ENCODE results near the gene VTI1A. TPM values are rescaled to one million over a fixed set of nuclear protein-coding genes. Genes with fewer than 3 reads are reported as not detected.

VTI1A gene
- total and polyA plus RNA-seq, 7 donors = 9.9 to 31.5 (median 20.1) TPM

DNA sequence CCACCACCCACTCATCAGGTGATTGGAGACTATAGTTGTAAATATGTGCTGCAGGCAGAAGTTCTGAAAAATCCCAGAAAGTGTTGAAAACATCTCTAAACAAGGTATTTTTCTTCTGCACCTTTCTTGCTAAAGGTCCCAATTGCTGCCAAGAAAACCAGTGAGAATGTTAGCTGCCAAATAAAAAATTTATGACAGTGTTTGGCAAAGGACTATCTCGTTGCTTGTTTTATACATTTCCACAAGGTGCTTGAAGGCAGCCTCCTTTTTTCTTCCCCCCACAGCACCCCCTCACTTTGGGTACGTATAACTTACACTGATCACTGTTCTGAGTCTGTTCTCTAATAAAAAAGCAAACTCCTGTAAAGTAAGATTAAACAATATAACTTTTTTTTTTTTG, 344.4 kb downstream of the VTI1A start:
- no peak overlapping the region for H3K27ac ChIP-seq
- no peaks in the 10 kb centered on the region for H3K27me3 ChIP-seq (ENCODE audit: insufficient read depth in 3 of 3, low read length in 2 of 3)
- DNase-seq (no peak), ATAC-seq (no peak)
- H3K9me3 ChIP-seq = no peaks in the 10 kb centered on the region
- no peak overlapping the region for H3K4me3 ChIP-seq
- 74 to 91% (median 86%) methylated on average over 2 of the region's 2 CpGs for WGBS, 3 donors
- H3K4me1 ChIP-seq = peaks cover 4% of the 10 kb centered on the region
- TF ChIP-seq, protein P1, sequence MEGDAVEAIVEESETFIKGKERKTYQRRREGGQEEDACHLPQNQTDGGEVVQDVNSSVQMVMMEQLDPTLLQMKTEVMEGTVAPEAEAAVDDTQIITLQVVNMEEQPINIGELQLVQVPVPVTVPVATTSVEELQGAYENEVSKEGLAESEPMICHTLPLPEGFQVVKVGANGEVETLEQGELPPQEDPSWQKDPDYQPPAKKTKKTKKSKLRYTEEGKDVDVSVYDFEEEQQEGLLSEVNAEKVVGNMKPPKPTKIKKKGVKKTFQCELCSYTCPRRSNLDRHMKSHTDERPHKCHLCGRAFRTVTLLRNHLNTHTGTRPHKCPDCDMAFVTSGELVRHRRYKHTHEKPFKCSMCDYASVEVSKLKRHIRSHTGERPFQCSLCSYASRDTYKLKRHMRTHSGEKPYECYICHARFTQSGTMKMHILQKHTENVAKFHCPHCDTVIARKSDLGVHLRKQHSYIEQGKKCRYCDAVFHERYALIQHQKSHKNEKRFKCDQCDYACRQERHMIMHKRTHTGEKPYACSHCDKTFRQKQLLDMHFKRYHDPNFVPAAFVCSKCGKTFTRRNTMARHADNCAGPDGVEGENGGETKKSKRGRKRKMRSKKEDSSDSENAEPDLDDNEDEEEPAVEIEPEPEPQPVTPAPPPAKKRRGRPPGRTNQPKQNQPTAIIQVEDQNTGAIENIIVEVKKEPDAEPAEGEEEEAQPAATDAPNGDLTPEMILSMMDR (IDR thresholded peaks at IDR 0.05) = no peak
- intact Hi-C loops (cut with DNase I) = no loop called here
- H3K36me3 ChIP-seq (ENCODE audit: insufficient read depth in 1 of 2, low read depth in 1 of 2) = no peaks in the 10 kb centered on the region

DNA sequence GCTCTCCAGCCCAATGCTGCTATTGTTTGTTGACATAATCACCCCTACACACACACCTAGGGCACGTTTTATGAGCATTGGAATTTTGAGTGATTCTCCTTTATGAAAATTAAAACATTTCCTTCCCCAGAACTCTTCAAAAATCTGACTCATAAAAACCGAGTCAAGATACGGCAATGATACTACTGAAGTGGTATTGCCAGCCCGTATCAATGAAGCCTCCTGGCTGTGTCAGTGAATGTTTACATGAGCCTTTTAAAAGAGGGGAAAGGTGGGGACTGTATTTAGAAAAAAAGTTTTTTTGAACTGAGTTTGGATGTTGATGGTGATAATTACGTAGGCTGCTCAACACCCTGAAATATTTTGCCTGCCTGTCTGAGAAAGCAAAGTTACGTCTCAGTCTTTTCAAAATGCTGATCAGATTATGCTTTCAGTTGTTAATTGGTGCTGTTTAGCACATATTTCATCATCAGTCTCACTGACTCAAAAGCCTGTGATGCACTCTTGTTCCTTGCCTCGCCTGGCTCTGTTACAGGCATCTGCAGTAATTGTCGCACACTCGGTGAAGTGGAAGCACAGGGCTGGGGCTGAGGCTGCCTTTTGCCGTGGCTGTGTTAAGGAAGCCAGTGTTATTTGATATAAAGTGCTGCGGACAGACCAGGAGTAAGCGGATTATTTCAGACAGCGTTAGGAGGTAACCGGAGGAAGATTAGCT, 345.6 kb downstream of the VTI1A start:
- DNase-seq = peak; percentile 57 to 70
- Histone ChIP-seq H3K4me3 (no peak overlapping the region), H3K36me3 (ENCODE audit: insufficient read depth in 1 of 2, low read depth in 1 of 2) (no peaks in the 10 kb centered on the region), H3K27me3 (ENCODE audit: insufficient read depth in 3 of 3, low read length in 2 of 3) (no peaks in the 10 kb centered on the region), H3K9me3 (no peaks in the 10 kb centered on the region), H3K27ac (no peak overlapping the region), H3K4me1 (peaks cover 4% of the 10 kb centered on the region)
- peak; percentile 46 to 86 (median 71) for ATAC-seq
- 40 to 62% (median 42%) methylated on average over 14 of the region's 14 CpGs for WGBS, 3 donors
- intact Hi-C loops (cut with DNase I) = no loop called here
- TF ChIP-seq, protein P1 (IDR thresholded peaks at IDR 0.05) = no peak

GRCh38 chr10:112793202-112793921, 346.3 kb downstream of the VTI1A start:
- DNase-seq (no peak), ATAC-seq (peak in 1 of 4 donors; percentile 29)
- no peak overlapping the region for H3K27ac ChIP-seq
- no peaks in the 10 kb centered on the region for H3K9me3 ChIP-seq
- no peaks in the 10 kb centered on the region for H3K36me3 ChIP-seq (ENCODE audit: insufficient read depth in 1 of 2, low read depth in 1 of 2)
- intact Hi-C loops (cut with DNase I) = no loop called here
- TF ChIP-seq, protein P1 (IDR thresholded peaks at IDR 0.05) = no peak
- H3K4me3 ChIP-seq = no peak overlapping the region
- WGBS, 3 donors = 36 to 70% (median 44%) methylated on average over 8 of the region's 8 CpGs
- no peaks in the 10 kb centered on the region for H3K27me3 ChIP-seq (ENCODE audit: insufficient read depth in 3 of 3, low read length in 2 of 3)
- H3K4me1 ChIP-seq = peaks cover 4% of the 10 kb centered on the region

DNA sequence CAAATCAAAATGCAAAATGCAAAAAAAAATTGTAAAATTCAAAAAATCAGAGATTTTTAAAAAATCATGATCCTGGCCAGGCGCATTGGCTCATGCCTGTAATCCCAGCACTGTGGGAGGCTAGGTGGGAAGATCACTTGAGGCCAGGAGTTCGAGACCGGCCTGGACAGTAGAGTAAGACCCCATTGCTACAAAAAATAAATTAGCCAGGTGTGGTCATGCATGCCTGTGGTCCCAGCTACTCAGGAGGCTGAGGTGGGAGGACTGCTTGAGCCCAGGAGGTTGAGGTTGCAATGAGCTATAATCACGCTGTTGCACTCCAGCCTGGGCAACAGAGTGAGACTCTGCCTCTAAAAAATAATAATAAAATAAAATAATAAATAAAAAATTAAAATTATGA, 347.2 kb downstream of the VTI1A start:
- Histone ChIP-seq H3K4me3 (no peak overlapping the region), H3K4me1 (peaks cover 4% of the 10 kb centered on the region), H3K9me3 (no peaks in the 10 kb centered on the region), H3K27me3 (ENCODE audit: insufficient read depth in 3 of 3, low read length in 2 of 3) (no peaks in the 10 kb centered on the region), H3K36me3 (ENCODE audit: insufficient read depth in 1 of 2, low read depth in 1 of 2) (no peaks in the 10 kb centered on the region), H3K27ac (no peak overlapping the region)
- DNase-seq = no peak
- TF ChIP-seq, protein P1 (IDR thresholded peaks at IDR 0.05) = no peak
- no peak for ATAC-seq
- 97 to 99% (median 99%) methylated on average over 4 of the region's 4 CpGs for WGBS, 3 donors
- intact Hi-C loops (cut with DNase I) = no loop called here
